Mesendoderm (in vitro differentiated cells): Measurements from ENCODE around the gene SERP2.

Experiments used
- DNase-seq: peaks from one replicate; pipeline ENCODE4 v3.0.0; 2013
- H2AK5ac ChIP-seq: 2 replicates; pipeline ENCODE4 v1.6.1; 2013; ENCODE audit warnings: low read length, inconsistent platforms
- H2BK120ac ChIP-seq: 2 replicates; pipeline ENCODE4 v1.6.1; 2013; ENCODE audit warnings: low read depth, mild to moderate bottlenecking, low read length, moderate library complexity, mixed read lengths
- H2BK15ac ChIP-seq: replicated peaks from 2 replicates; pipeline ENCODE4 v1.6.1; 2013; ENCODE audit warnings: low read depth, mild to moderate bottlenecking, moderate library complexity
- H2BK5ac ChIP-seq: 2 replicates; pipeline ENCODE4 v1.6.1; 2013; ENCODE audit warnings: low read length, inconsistent platforms
- H3K18ac ChIP-seq: 2 replicates; pipeline ENCODE4 v1.6.1; 2013; ENCODE audit warnings: mild to moderate bottlenecking, low read length, mixed read lengths
- H3K23ac ChIP-seq: one replicate; pipeline ENCODE4 v1.6.1; 2013; ENCODE audit warnings: low read length
- H3K27ac ChIP-seq: 2 replicates; pipeline ENCODE4 v1.5.1; 2013; ENCODE audit warnings: low read depth, mild to moderate bottlenecking, inconsistent platforms, low read length, moderate library complexity
- H3K27me3 ChIP-seq: 2 replicates; pipeline ENCODE4 v1.6.1; 2013; ENCODE audit warnings: low read length, control low read depth, mild to moderate bottlenecking, inconsistent platforms; ENCODE audit not compliant: insufficient read depth, poor library complexity
- H3K36me3 ChIP-seq: 2 replicates; pipeline ENCODE4 v1.6.1; 2013; ENCODE audit warnings: low read length, inconsistent platforms; ENCODE audit not compliant: control insufficient read depth, insufficient read depth
- H3K4ac ChIP-seq: one replicate; pipeline ENCODE4 v1.6.1; 2013; ENCODE audit warnings: low read depth, mild to moderate bottlenecking, low read length, moderate library complexity
- H3K4me1 ChIP-seq: 2 replicates; pipeline ENCODE4 v1.6.1; 2013; ENCODE audit warnings: low read depth, low read length, inconsistent platforms; ENCODE audit not compliant: control insufficient read depth
- H3K4me2 ChIP-seq: 2 replicates; pipeline ENCODE4 v1.6.1; 2013; ENCODE audit warnings: low read length
- H3K4me3 ChIP-seq: 2 replicates; pipeline ENCODE4 v1.5.1; 2013; ENCODE audit warnings: mild to moderate bottlenecking, low read length
- H3K56ac ChIP-seq: one replicate; pipeline ENCODE4 v1.6.1; 2013; ENCODE audit warnings: low read length
- H3K79me1 ChIP-seq: 2 replicates; pipeline ENCODE4 v1.6.1; 2013; ENCODE audit warnings: low read length, inconsistent platforms
- H3K79me2 ChIP-seq: 2 replicates; pipeline ENCODE4 v1.6.1; 2013; ENCODE audit warnings: mild to moderate bottlenecking, low read length; ENCODE audit not compliant: control insufficient read depth, insufficient read depth
- H3K9ac ChIP-seq: 2 replicates; pipeline ENCODE4 v1.6.1; 2013; ENCODE audit warnings: low read length, inconsistent platforms
- H4K5ac ChIP-seq: one replicate; pipeline ENCODE4 v1.6.1; 2013; ENCODE audit warnings: low read length
- H4K8ac ChIP-seq: one replicate; pipeline ENCODE4 v1.6.1; 2013; ENCODE audit warnings: low read depth, mild to moderate bottlenecking, control low read depth, low read length, moderate library complexity
- WGBS: extraction: QIAGEN DNeasy Blood & Tissue Kit; methylation state at CpG from one replicate; pipeline ENCODE4 v1.1.7; 2013; ENCODE audit warnings: low lambda C conversion rate, missing lambda C conversion rate; ENCODE audit not compliant: insufficient coverage; ENCODE audit errors: extremely low coverage; 5-methylcytosine and 5-hydroxymethylcytosine counted together

The SERP2 gene

GRCh38 chr13:44351505-44351854, 22.1 kb upstream of the SERP2 start:
- H4K8ac ChIP-seq = no peak overlapping the region
- H3K4me2 ChIP-seq = no peak overlapping the region
- H3K23ac ChIP-seq = no peak overlapping the region
- H3K79me1 ChIP-seq = no peaks in the 10 kb centered on the region
- no peak overlapping the region for H2AK5ac ChIP-seq
- no peak overlapping the region for H2BK15ac ChIP-seq
- H3K27ac ChIP-seq = no peak overlapping the region
- no peak overlapping the region for H2BK120ac ChIP-seq
- no peak for DNase-seq
- whole genome bisulfite sequencing = no CpG with 5 or more reads among the region's 4 CpGs
- H3K9ac ChIP-seq = no peak overlapping the region
- H3K79me2 ChIP-seq = no peaks in the 10 kb centered on the region
- H2BK5ac ChIP-seq = no peak overlapping the region
- no peak overlapping the region for H3K4me3 ChIP-seq
- H3K4me1 ChIP-seq = peaks cover 12% of the 10 kb centered on the region
- no peak overlapping the region for H4K5ac ChIP-seq
- no peaks in the 10 kb centered on the region for H3K27me3 ChIP-seq
- peak overlapping the region; percentile 71 for H3K18ac ChIP-seq
- no peak overlapping the region for H3K4ac ChIP-seq
- H3K56ac ChIP-seq = peak overlapping the region; percentile 17
- no peaks in the 10 kb centered on the region for H3K36me3 ChIP-seq

GRCh38 chr13:44352202-44352601, 21.4 kb upstream of the SERP2 start:
- Histone ChIP-seq H3K27me3 (no peaks in the 10 kb centered on the region), H3K9ac (no peak overlapping the region), H3K4ac (no peak overlapping the region), H4K5ac (no peak overlapping the region), H3K79me2 (no peaks in the 10 kb centered on the region), H3K36me3 (no peaks in the 10 kb centered on the region), H3K27ac (no peak overlapping the region), H3K4me3 (no peak overlapping the region), H2BK120ac (no peak overlapping the region), H3K23ac (no peak overlapping the region), H2BK15ac (no peak overlapping the region), H3K79me1 (no peaks in the 10 kb centered on the region), H3K4me1 (peaks cover 12% of the 10 kb centered on the region), H2AK5ac (no peak overlapping the region), H3K4me2 (no peak overlapping the region), H2BK5ac (no peak overlapping the region), H3K56ac (no peak overlapping the region), H3K18ac (no peak overlapping the region), H4K8ac (no peak overlapping the region)
- no CpG with 5 or more reads among the region's 3 CpGs for WGBS
- no peak for DNase-seq

- Histone ChIP-seq H2AK5ac (no peak overlapping the region), H3K27me3 (no peaks in the 10 kb centered on the region), H2BK5ac (no peak overlapping the region), H3K79me2 (no peaks in the 10 kb centered on the region), H3K9ac (no peak overlapping the region), H3K4me1 (peaks cover 12% of the 10 kb centered on the region), H3K56ac (no peak overlapping the region), H3K36me3 (no peaks in the 10 kb centered on the region), H3K27ac (no peak overlapping the region), H4K5ac (no peak overlapping the region), H3K4me2 (no peak overlapping the region), H2BK120ac (no peak overlapping the region), H4K8ac (no peak overlapping the region), H3K23ac (no peak overlapping the region), H3K79me1 (no peaks in the 10 kb centered on the region), H3K4ac (no peak overlapping the region), H3K18ac (no peak overlapping the region), H2BK15ac (no peak overlapping the region), H3K4me3 (no peak overlapping the region)
- no peak for DNase-seq
- no CpG with 5 or more reads among the region's 2 CpGs for WGBS
Measured at GRCh38 chr13:44352671-44353070, 21.0 kb upstream of the SERP2 start.

GRCh38 chr13:44354331-44354730, 19.3 kb upstream of the SERP2 start:
- Histone ChIP-seq H2AK5ac (no peak overlapping the region), H3K4me1 (peaks cover 12% of the 10 kb centered on the region), H3K56ac (no peak overlapping the region), H4K5ac (no peak overlapping the region), H3K36me3 (no peaks in the 10 kb centered on the region), H3K79me1 (no peaks in the 10 kb centered on the region), H2BK120ac (no peak overlapping the region), H3K27ac (no peak overlapping the region), H2BK15ac (no peak overlapping the region), H3K79me2 (no peaks in the 10 kb centered on the region), H4K8ac (no peak overlapping the region), H3K9ac (no peak overlapping the region), H3K4me3 (no peak overlapping the region), H3K23ac (no peak overlapping the region), H3K27me3 (no peaks in the 10 kb centered on the region), H3K4ac (no peak overlapping the region), H2BK5ac (no peak overlapping the region), H3K4me2 (no peak overlapping the region), H3K18ac (no peak overlapping the region)
- WGBS = no CpG with 5 or more reads among the region's 1 CpG
- DNase-seq = no peak

GRCh38 chr13:44354884-44355283, 18.7 kb upstream of the SERP2 start:
- Histone ChIP-seq H3K4ac (no peak overlapping the region), H2BK5ac (no peak overlapping the region), H3K27me3 (no peaks in the 10 kb centered on the region), H3K4me1 (peaks cover 12% of the 10 kb centered on the region), H3K27ac (no peak overlapping the region), H2BK15ac (no peak overlapping the region), H3K4me2 (no peak overlapping the region), H4K5ac (no peak overlapping the region), H3K9ac (no peak overlapping the region), H3K79me2 (no peaks in the 10 kb centered on the region), H3K18ac (no peak overlapping the region), H2BK120ac (no peak overlapping the region), H3K23ac (no peak overlapping the region), H3K56ac (no peak overlapping the region), H3K79me1 (no peaks in the 10 kb centered on the region), H3K36me3 (no peaks in the 10 kb centered on the region), H2AK5ac (no peak overlapping the region), H3K4me3 (no peak overlapping the region), H4K8ac (no peak overlapping the region)
- WGBS = no CpG with 5 or more reads among the region's 3 CpGs
- DNase-seq = no peak

- H3K4me2 ChIP-seq = no peak overlapping the region
- no peaks in the 10 kb centered on the region for H3K79me1 ChIP-seq
- no peaks in the 10 kb centered on the region for H3K27me3 ChIP-seq
- no peak overlapping the region for H3K18ac ChIP-seq
- DNase-seq = no peak
- H4K5ac ChIP-seq = no peak overlapping the region
- no peak overlapping the region for H2BK120ac ChIP-seq
- peaks cover 12% of the 10 kb centered on the region for H3K4me1 ChIP-seq
- no peak overlapping the region for H2BK5ac ChIP-seq
- H3K27ac ChIP-seq = no peak overlapping the region
- no peaks in the 10 kb centered on the region for H3K79me2 ChIP-seq
- H2BK15ac ChIP-seq = no peak overlapping the region
- no peak overlapping the region for H3K23ac ChIP-seq
- H2AK5ac ChIP-seq = no peak overlapping the region
- no peak overlapping the region for H3K4me3 ChIP-seq
- H3K4ac ChIP-seq = no peak overlapping the region
- WGBS = no CpG with 5 or more reads among the region's 3 CpGs
- no peak overlapping the region for H4K8ac ChIP-seq
- H3K9ac ChIP-seq = no peak overlapping the region
- no peak overlapping the region for H3K56ac ChIP-seq
- no peaks in the 10 kb centered on the region for H3K36me3 ChIP-seq
Measured at GRCh38 chr13:44355621-44356020, 18.0 kb upstream of the SERP2 start.
